GM13976 (cell line): ENCODE results near the gene KPNB1.

Experiments used
- DNase-seq: peaks from one replicate; pipeline ENCODE4 v3.0.0; 2012; ENCODE audit warnings: low spot score
- CTCF ChIP-seq: IDR thresholded peaks from 2 replicates; pipeline ENCODE4 v1.5.1; 2012; ENCODE audit warnings: borderline replicate concordance, mild to moderate bottlenecking; ENCODE audit not compliant: insufficient read depth; ENCODE audit errors: extremely low read depth, missing control alignments, control extremely low read depth
- in situ Hi-C: fragments of 300-500 bp; cut with MboI; formaldehyde crosslinking; loops from one replicate; pipeline ENCODE4 v1.12.0; 2022; ENCODE audit warnings: low sequenced_read_pairs, mixed read lengths, inconsistent platforms; ENCODE audit not compliant: unreplicated experiment

KPNB1 gene

DNA sequence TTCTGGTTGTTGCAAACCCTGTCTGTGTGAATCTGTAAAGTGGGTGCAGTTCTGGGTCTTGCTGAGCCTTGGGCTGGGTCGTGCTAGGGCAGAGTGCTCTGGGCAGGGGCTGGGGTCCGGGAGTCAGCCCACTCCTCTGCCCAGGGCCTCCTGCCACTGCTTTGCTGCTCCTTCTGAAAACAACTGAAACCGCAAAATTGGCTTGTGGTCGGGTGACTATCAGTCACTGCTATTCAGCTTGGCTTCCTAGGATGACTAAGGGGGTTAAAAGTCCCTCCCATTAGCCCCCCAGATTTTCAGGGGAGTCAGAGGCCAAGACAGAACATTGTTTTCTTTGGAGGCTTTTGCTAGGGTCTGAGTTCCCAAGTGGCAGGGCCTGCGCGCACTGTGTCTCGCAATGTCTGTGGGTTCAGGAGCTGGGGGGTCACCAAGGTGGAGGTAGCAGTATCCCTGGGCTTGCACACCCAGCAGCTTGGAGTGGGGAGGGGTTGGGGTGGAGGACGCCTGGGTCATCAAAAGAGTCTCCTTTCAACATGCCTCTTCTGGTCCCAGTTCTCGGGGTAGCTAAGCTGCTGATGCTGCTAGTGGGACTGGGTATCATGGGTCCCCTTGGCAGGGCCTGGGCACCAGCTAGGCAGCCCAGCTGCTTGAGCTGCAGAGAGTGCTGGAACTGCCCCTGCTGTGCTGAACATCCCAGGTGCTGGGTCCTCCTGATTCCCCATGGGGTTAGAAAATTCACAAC lies 69.9 kb downstream of the KPNB1 start:
- no peak for DNase-seq
- in situ Hi-C loops, result no loop called here
- no peak for TF ChIP-seq CTCF

DNA sequence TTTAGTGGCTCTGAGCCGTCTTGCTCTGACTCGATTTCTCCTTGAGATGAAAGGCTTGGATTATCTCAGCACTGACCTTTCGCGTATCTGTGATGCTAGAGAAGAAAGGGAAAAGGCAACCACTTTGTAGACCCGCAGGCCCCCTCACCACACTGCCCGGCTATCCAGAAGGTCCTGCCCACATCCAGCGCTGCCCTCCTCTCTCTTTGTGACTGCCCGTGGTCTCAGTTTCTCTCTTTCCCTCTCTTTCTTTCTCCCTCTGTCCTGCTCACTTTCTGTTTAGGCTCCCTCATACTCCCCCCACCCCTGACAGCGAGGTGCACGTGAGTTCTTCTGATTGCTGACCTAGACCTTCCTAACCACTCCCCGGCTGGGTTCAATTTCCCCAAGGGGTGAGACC lies 70.5 kb downstream of the KPNB1 start:
- DNase-seq, result no peak
- TF ChIP-seq CTCF, result no peak
- in situ Hi-C loops, result no loop called here

DNA sequence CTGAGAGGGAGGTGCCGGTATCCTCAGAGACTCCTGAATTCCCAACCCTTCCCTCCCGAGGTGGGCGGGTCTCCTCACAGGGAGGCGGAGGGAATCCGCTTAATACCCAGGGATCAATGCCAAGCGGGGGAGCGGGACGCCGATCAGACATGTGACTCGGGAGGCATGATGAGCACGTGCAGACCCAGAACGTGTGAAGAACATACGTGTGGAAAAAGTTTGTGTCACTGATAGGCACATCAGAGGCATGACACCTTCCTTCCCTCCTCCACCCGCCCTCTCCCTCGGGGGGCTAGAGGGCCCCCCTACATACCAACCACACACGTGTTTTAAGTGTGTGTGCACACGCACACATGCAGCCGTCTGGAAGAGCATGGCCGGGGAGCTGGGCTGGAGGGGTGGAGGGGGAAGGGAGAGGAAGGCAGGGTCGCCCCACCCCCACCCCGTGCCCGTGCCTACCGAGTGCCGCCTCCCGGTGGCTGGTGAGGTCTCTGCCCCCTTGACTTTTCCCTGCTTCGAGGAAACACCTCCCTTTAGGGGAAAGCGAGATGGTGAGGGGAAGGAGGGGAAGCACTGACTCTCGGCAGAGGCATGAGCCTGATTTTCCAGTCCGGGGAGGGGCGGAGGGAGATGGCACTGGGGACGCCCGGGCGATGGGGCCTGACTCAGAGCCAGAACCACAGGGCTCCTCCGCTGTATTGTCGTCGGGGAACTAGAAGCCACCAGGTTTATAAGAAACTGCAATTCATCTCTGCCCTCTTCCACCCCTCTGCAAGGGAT lies 71.2 kb downstream of the KPNB1 start:
- DNase-seq, result peak; percentile 77
- TF ChIP-seq CTCF, result no peak
- in situ Hi-C loops, result no loop called here

- no peak for DNase-seq
- in situ Hi-C loops, result no loop called here
- TF ChIP-seq CTCF, result no peak
These were observed 72.0 kb downstream of the KPNB1 start for GRCh38 chr17:47721725-47722124.

- no peak for TF ChIP-seq CTCF
- in situ Hi-C loops, result no loop called here
- DNase-seq, result no peak
These were observed 75.0 kb downstream of the KPNB1 start for GRCh38 chr17:47724705-47725104.

GRCh38 chr17:47725446-47726111 lies 75.9 kb downstream of the KPNB1 start:
- in situ Hi-C loops, result no loop called here
- no peak for DNase-seq
- TF ChIP-seq CTCF, result no peak
